Bronchial epithelial cell (primary cell): ENCODE data around the gene CLN5. TPM values are rescaled to one million over a fixed set of nuclear protein-coding genes. Genes with fewer than 3 reads are reported as not detected.
"Not testable (repeated sequence)": the region's sequence is repeated elsewhere in the genome, so short reads cannot be mapped to it uniquely, and the experiment has no call there.

Source experiments
- DNase-seq: peaks from one replicate; pipeline ENCODE4 v3.0.0-alpha.2; 2010; ENCODE audit warnings: low read depth
- FAIRE-seq: peaks from 2 replicates; lab custom pipeline; 2011; peaks lifted over from hg19 to GRCh38; lab: Jason Lieb, UNC
- H3K27me3 ChIP-seq: 2 replicates; pipeline ENCODE4 v1.5.1; 2011; ENCODE audit warnings: low read length; ENCODE audit not compliant: control insufficient read depth, insufficient read depth
- H3K36me3 ChIP-seq: 2 replicates; pipeline ENCODE4 v1.5.1; 2011; ENCODE audit warnings: low read length; ENCODE audit not compliant: control insufficient read depth, insufficient read depth
- H3K4me3 ChIP-seq: 2 replicates; pipeline ENCODE4 v1.5.1; 2011; ENCODE audit warnings: mild to moderate bottlenecking, low read depth, low read length, control low read depth
- CTCF ChIP-seq: IDR thresholded peaks from 2 replicates; pipeline ENCODE4 v1.5.1; 2011; ENCODE audit warnings: mild to moderate bottlenecking, moderate library complexity, low read length, control low read depth, inconsistent platforms; ENCODE audit not compliant: insufficient read depth, severe bottlenecking
- total RNA-seq: library from RNA; depleted of rRNA; stranded (reverse); fragments of >200 nt; gene quantifications from 2 replicates; pipeline ENCODE4 v1.2.1, GENCODE V29; 2014

CLN5 gene
- total RNA-seq, 1 donor from 2014 or later: 21.1 TPM

GRCh38 chr13:77002590-77003190 is 10.8 kb downstream of the CLN5 start:
- no peaks in the 10 kb centered on the region for H3K27me3 ChIP-seq

GRCh38 chr13:77008337-77008736 is 16.5 kb downstream of the CLN5 start:
- not testable (repeated sequence) for FAIRE-seq, H3K36me3 ChIP-seq, H3K4me3 ChIP-seq, DNase-seq, H3K27me3 ChIP-seq

More at GRCh38 chr13:77002590-77003190, 10.8 kb downstream of the CLN5 start:
- FAIRE-seq (no peak), DNase-seq (peak; percentile 55)
- peak; percentile 44 for TF ChIP-seq CTCF
- H3K36me3 ChIP-seq: peaks cover 2% of the 10 kb centered on the region
- no peak overlapping the region for H3K4me3 ChIP-seq

- no peaks in the 10 kb centered on the region for H3K27me3 ChIP-seq
- peaks cover 6% of the 10 kb centered on the region for H3K36me3 ChIP-seq
- no peak for DNase-seq
- TF ChIP-seq CTCF: no peak
- FAIRE-seq: no peak
- no peak overlapping the region for H3K4me3 ChIP-seq
These were observed 17.1 kb downstream of the CLN5 start for GRCh38 chr13:77009011-77009410.

- not testable (repeated sequence) for H3K27me3 ChIP-seq, H3K36me3 ChIP-seq, DNase-seq, FAIRE-seq, H3K4me3 ChIP-seq
These were observed 17.8 kb downstream of the CLN5 start for GRCh38 chr13:77009719-77010118.

GRCh38 chr13:77013853-77014542 is 22.1 kb downstream of the CLN5 start:
- no peak for DNase-seq
- peaks cover 9% of the 10 kb centered on the region for H3K36me3 ChIP-seq
- no peak overlapping the region for H3K4me3 ChIP-seq
- H3K27me3 ChIP-seq: no peaks in the 10 kb centered on the region
- no peak for TF ChIP-seq CTCF
- FAIRE-seq: no peak

- Histone ChIP-seq H3K4me3 (no peak overlapping the region), H3K36me3 (peaks cover 9% of the 10 kb centered on the region), H3K27me3 (no peaks in the 10 kb centered on the region)
- FAIRE-seq (no peak), DNase-seq (no peak)
- no peak for TF ChIP-seq CTCF
These were observed 23.2 kb downstream of the CLN5 start for GRCh38 chr13:77014906-77015685.
